T1000 (cell line): ENCODE results near the gene ATG14.
"Not testable (repeated sequence)": the region's sequence is repeated elsewhere in the genome, so short reads cannot be mapped to it uniquely, and the experiment has no call there.

ENCODE experiments used
- DNase-seq: peaks from one replicate; lab custom pipeline; 2025; ENCODE audit warnings: mixed read lengths; lab: John Stamatoyannopoulos, UW

Gene ATG14, protein sequence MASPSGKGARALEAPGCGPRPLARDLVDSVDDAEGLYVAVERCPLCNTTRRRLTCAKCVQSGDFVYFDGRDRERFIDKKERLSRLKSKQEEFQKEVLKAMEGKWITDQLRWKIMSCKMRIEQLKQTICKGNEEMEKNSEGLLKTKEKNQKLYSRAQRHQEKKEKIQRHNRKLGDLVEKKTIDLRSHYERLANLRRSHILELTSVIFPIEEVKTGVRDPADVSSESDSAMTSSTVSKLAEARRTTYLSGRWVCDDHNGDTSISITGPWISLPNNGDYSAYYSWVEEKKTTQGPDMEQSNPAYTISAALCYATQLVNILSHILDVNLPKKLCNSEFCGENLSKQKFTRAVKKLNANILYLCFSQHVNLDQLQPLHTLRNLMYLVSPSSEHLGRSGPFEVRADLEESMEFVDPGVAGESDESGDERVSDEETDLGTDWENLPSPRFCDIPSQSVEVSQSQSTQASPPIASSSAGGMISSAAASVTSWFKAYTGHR

DNA sequence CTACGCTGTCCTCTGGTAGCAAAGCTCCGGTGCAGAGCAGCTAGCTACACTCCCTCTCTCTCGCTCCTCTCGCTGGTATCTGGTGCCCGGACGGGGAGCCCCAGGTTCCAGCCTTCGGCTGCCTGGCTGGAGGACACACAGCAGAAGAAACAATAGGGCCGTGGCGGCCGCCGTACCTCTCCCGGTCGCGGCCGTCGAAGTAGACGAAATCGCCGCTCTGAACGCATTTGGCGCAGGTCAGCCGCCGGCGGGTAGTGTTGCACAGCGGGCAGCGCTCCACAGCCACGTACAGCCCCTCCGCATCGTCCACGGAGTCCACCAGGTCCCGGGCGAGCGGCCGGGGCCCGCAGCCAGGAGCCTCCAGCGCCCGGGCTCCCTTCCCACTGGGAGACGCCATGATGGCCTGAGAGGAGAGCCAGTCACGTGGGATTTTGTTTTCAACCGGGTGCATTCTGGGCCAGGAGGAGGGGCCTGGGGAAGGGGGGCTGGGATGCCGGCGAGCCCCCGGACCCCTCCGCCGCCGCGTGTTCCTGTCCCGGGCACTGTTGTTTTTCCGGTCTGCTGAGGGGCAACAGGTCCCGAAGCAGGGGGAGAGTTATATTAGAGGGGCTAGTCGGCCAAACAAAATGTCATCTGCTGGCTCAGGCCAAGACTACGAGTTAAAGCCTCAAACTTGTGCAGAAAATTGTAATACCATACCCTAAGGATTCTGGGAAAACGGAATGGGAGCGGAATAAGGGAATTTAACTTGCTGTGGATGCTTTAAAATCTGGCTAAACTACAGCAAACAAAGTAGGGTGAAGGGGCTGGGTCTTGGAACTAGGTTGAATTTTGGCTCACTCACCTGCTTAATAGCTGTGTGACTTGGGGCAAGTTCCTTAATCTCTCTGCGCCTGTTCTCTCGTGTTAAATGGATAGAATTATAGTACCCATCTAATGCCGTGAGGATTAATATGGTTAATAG is at the start of gene ATG14:
ATG14 (minus strand) TSS at position 405 of the 964 bp plus-strand sequence; CDS start at position 397, 8 bp downstream.
- peak; percentile 61 for DNase-seq

DNA sequence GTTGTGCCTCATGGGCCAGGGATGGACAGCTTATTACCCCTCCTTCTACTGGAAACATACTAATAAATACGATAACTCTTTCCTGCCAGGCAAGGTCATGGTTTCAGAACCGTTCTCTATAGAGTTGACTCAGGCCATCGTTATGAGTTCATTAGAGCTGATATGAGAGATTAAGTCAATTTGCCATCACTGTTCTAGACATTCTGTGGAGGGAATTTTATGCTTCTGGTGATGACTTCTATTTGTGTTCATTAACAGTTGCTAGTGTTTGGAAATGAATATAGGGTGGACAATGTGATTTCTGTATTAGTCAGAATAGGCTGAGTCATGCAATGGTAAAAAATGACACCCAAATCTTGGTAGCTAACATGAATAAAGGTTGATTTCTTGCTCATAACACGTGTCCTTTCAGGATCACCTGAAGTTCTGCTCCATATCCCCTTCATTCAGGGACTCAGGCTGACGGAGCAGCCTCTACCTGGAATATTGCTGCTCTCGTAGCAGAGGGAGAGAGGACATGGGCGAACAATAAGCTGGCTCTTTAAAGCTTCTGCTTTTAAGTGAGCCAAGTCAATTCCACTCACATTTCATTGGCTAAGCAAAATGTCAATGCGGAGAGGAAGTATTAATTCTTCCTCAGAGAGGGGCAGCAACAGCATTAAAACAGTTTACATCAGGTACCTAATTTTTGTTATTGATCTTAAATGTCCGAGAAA is 47.3 kb upstream of the ATG14 start:
- DNase-seq = no peak

DNA sequence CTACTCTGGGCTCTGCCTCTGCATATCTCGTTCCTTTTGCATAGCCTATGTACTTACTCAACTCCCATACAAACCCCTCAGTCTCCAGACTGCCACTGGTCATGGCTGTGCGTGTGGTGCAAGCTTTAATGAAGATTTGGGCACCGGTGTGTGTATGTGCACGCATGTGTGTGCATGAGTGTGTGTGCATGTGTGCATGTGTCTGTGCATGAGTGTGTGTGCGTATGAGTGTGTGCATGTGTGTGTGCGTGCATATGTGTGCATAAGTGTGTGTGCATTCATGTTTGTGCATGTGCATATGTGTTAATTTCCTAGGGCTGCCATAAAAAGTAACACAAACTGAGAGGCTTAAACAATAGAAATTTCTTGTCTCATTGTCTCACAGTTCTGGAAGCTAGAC is 45.9 kb upstream of the ATG14 start:
- DNase-seq = no peak

DNA sequence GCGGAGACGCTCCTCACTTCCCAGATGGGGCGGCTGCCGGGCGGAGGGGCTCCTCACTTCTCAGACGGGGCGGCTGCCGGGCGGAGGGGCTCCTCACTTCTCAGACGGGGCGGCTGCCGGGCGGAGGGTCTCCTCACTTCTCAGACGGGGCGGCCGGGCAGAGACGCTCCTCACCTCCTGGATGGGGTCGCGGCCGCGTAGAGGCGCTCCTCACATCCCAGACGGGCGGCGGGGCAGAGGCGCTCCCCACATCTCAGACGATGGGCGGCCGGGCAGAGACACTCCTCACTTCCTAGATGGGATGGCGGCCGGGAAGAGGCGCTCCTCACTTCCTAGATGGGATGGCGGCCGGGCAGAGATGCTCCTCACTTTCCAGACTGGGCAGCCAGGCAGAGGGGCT is 44.8 kb upstream of the ATG14 start:
- DNase-seq = not testable (repeated sequence)

DNA sequence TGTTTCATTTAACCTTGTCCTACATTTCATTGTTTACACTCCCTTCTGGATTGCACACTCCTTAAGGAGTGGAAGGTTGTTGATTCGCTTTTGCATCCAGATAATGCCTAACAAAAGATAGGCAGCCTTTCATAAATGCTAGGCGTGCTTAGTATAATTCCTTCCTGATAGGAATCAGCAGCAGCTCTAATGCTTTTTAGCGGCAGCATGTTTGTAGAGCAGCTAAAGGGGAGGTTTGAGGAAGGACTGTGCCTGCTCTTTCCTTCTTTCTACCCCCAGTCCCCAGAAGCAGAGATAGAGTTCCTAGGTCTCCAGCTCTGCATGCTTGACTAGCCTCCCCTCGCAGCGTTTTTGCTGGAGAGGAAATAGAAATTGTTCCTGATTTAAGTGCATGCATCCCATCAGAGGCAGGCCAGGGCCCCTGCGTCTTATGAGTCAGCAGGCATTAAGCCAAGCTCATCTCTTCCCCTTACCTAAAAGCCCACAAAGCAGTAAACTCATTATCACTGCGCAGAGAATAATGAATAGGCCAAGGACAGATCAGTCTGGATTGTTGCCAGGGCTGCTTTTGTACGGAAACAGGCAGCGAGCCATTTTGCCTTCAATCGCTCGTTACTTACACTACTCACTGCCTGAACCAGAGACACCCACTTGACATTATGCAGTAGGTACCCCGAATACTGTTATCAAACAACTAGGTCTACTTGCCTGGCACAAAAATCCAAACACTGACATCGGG is 42.8 kb upstream of the ATG14 start:
- peak; percentile 36 for DNase-seq

DNA sequence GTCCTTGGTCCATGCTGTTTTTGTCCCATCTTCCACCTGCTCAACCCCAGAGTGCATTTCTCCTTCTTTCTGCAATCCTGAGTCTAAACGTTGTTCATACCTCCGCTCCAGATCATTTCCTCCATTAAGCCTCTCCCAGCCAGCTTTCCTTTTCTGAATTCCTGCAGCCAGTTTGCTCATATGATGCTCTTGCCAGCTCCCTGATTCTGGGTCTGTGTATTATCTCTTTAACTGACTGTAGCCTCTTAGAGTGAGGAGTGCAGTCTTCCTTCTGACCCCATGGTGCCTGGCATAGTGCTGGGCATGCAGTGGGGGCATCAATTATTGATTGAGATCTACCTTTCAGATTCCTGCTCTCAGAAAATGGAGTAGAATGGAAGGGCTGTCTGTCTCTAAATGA is 40.3 kb upstream of the ATG14 start:
- DNase-seq = no peak

DNA sequence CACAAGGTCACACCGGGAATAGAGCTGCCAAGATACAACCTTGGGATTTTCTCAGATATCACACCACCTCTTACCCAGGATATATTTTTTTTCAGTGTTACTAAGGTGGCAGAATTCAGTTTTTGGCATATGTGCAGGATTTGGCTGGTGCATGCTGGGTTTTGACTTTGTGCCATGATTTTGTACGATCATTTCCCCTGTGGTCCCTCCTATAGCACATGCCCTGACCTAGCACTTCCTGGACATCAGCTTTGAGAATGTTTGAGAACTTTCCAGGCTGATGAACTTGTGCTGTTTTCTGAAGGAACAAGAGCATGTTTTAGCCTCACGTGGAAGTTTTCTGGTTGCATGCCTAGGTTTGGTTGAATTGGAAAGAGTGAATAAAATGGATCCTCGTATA is 39.8 kb upstream of the ATG14 start:
- no peak for DNase-seq

DNA sequence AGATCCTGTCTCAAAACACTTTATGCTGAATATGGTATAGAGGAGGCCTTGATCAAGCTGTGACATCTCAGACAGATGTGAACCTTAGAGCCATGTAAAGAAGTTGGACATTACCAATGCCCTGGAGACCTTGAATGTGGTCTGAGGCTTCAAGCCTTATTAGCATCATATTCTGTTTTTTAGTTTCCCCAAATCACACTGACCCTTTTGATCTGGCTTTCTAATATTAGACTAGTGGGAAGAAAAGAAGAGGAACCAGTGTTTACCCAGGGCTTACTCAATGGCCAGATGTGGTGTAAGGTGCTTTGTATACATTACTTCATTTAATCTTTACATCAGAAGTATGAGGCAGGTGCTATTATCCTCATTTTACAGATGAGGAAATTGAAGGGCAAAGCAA is 39.4 kb upstream of the ATG14 start:
- DNase-seq = no peak

DNA sequence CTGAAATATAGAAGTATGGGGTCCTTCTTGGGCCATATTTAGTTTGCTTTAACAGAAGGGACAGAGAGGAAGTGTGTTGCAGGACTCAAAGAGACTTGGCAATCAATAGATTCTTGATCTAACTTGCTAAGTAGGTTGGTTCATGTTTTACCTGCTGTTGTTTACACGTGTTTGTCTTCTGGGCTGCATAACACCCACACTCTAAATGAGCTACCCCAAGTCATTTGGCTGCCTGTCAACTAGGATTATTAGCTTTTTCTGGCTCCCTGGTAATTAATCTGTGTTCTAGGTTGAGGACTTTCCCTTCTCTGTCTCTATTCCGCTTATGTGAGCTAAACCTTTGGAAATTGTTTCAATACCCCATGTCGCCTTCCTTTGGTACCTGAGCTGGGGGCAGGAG is 38.9 kb upstream of the ATG14 start:
- DNase-seq = no peak

DNA sequence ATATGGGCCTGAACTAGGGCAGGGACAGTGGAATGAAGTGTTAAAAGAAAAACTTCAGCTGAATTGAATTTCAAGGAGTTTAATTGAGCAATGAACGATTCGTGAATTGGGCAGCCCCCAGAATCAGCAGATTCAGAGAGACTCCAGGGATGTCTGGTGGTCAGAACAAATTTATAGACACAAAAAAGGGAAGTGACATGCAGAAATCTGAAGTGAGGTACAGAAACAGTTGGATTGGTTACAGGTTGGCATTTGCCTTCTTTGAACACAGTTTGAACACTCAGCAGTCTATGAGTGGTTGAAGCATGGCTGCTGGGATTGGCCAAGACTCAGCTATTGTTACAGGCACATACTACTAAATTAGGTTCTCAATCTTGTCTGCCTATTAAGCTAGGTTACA is 38.5 kb upstream of the ATG14 start:
- no peak for DNase-seq

DNA sequence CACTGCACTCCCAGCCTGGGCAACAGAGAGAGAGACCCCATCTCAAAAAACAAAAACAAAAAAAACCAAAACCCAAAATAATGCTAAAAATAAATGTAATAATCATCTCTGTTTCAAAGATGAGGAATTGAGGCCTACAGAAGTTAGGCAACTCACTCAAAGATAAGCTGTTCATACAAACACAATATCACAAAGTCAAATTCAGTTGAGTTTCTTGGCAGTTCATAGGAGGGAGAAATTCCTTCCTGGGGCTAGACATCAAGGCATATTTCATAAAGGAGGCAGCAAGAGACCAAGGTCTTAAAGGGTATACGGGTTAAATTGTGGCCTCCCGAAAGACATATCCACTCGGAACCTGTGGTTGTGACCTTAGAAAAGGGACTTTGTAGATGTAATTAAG is 37.5 kb upstream of the ATG14 start:
- no peak for DNase-seq

DNA sequence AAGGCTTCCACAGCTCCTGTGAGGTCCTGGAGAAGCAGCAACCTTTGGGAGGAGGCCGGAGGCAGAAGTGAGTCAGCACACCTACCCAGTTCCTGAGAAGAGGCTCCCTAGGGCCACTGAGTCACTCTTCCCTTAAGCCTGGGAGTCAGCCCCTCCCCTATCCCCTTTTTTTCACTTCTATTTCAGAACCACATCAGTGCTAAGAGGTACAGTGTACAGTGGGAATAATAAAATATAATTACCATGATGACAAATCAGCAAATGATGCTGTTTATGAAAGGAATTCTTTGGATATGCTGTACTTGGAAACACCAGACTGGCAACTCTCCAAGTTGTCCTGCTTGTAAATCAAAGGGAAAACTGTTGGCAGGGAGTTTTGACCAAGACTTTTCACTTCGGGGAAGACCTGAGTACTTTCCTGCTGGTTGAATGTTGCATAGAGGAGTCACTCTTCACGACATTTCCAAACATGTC is 36.5 kb upstream of the ATG14 start:
- DNase-seq = peak; percentile 88

DNA sequence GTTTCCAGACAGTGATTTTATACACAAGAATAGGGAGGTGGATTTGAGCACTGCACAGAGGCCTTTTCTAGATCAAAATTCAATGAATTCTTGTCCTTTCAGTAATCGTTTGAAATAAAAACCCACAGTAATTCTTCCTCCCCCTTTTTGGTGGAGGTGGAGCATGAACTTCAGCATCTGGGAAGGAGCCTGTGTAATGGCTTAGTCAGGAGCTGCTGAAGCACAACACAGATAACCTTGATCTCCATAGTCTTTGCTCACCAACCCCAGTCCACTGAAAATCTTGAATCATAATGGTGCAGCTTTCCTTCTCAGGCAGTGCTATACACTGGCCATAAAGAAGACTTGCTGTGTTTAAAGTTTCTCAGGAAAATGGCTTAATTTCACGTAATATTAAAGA is 35.2 kb upstream of the ATG14 start:
- DNase-seq = peak; percentile 22

DNA sequence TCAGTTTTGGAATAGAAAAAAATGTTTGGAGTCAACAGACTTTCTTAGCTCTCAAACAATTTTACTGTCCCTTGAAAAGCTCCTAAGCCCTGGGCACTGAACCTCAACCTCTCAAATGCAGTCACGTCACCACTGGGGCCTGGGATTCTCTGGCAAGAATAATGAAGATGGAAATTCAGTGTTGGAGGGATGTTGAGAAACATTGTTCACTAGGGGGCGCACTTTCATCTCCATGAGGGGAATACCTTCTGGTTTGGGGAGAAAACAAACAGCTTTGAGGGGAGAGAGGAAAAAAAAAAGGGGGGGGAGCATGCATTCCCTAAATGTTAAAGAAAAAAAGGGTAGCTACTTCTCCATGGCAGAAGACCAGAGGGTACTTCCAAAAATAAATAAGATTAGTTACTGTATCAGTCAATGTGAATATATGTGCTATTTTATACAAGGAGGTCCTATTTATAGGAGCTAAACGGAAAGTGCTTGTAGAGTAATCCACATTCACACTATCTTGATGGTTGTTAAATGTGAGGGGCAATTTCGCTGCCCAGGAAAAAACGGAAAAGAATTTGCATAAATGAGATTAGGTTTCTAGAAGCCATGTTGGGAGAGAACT is 34.6 kb upstream of the ATG14 start:
- peak; percentile 36 for DNase-seq

DNA sequence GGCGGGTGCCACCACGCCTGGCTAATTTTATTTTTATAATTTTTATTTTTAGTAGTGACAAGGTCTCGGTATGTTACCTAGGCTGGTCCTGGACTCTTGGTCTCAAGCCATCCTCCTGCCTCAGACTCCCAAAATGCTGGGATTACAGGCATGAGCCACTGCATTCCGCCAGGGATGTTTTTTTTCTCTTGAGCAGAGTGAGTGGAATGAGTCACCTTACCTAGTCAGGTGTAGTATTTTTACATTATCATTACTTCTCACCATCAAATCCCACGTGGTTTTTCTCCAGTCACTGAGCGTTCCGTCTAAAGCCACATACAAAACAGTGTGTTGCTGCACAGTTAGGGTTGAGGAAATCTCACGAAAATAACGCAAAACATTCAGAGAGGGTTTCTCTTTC is 29.7 kb upstream of the ATG14 start:
- no peak for DNase-seq

DNA sequence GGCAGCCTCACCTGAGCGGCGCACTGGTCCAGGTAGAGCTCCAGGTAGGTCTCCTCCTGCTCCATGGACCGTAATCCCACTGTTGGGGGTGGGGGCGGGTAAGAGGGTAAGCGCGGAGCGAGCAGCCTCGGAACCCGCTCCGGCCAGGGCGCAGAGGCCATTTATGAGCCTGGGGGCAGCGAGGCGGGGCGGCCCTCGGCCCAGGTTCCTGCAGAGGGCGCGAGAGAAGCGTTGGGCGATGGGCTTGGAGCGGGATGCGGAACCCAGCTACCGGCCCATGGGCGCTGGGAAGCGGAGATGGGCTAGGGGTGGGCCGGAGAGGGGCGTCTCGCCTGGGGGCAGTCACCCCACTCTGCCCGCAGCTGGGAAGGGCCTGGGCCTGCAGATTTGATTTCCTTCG is 28.8 kb upstream of the ATG14 start, which contains the start of gene TBPL2:
TBPL2 (minus strand) TSS at position 232 of the 400 bp plus-strand sequence; CDS start at position 65, 167 bp downstream.
- DNase-seq = no peak

DNA sequence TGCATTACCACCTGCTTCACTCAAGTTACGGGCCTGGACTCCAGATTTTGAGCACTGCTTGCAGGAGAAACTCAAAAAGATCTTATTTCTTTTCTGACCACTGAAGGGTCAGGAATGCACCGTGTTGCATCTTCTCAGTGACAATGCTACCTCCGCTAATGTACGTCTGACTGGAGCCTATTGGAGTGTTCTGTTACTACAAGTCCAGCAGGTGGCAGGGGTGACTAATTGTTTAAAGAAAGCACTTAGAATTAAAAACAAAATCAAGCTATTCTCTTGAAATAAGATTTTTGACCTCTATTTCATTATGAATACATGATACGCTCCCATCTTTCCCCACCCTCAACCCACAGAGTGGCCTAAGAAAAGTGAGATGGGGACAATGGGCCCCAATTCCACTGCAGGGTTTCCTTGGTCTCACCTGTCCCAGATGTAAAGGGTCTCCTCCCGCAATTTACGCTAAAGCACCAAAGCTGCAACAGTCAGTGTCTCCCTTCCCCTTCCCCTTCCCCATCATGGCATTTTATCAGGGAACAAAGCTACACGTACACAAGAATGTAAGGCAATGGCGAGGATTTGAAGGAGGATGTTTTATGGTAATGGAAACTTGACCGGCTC is 26.5 kb upstream of the ATG14 start:
- no peak for DNase-seq

DNA sequence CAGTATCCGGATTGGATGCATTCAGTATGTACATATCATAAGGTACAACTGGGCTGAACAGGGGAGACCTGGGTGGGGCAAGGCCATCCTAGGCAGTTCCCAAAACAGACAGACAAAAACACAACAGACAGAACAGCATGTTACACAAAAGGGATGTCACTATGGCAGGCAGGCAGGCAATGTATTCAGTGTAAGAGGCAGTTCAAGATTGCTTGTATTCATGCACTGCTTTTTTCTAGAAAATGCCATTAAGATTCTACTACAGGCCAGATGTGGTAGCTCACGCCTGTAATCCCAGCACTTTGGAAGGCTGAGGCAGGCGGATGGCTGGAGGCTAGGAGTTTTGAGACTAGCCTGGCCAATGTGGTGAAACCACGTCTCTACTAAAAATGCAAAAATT is 25.3 kb upstream of the ATG14 start:
- DNase-seq = no peak

DNA sequence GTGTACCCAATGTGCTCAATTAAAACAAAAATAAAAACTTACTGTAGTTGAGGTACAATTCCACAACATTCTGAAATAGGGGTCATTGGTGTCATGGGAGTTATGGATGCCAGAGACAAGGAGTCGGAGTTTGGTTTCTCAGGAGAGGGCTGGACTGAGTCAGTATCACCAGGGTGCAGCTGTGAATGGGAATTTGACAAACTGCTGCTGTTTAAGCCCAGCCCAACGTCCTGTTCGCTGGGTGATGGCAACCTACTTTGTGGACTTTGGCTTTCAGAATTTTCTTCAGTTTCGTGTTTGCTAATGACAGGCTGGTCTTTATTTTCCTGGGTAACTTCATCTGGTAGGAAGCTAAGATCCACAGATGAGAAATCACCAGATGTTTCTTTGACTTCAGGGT is 24.9 kb upstream of the ATG14 start:
- DNase-seq = no peak

DNA sequence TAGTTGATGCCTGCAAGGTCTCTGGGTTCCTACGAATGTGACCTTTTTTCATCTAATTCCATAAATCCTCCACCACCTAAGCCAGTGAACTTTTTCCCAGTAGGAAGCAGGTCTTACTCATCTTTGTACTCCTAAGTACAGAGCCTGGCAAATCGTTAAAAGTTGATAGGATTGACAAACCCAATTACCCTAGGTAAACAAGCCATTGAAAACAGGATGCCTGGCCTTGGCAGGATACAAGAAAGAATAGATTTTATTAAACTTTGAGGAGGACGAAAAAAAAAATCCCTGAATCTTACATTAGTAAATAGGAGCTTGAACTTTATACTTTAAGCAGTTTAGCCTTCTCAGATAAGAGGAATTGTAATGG is 23.2 kb upstream of the ATG14 start:
- DNase-seq = no peak
